GM21619 (cell line): ENCODE results near the gene SNAPIN.
"Not testable (repeated sequence)": the region's sequence is repeated elsewhere in the genome, so short reads cannot be mapped to it uniquely, and the experiment has no call there.

Experiments used
- ATAC-seq: cut with Tn5 transposase; IDR thresholded peaks from one replicate; pipeline ENCODE4 v1.9.1; 2021; ENCODE audit not compliant: unreplicated experiment

SNAPIN gene

DNA sequence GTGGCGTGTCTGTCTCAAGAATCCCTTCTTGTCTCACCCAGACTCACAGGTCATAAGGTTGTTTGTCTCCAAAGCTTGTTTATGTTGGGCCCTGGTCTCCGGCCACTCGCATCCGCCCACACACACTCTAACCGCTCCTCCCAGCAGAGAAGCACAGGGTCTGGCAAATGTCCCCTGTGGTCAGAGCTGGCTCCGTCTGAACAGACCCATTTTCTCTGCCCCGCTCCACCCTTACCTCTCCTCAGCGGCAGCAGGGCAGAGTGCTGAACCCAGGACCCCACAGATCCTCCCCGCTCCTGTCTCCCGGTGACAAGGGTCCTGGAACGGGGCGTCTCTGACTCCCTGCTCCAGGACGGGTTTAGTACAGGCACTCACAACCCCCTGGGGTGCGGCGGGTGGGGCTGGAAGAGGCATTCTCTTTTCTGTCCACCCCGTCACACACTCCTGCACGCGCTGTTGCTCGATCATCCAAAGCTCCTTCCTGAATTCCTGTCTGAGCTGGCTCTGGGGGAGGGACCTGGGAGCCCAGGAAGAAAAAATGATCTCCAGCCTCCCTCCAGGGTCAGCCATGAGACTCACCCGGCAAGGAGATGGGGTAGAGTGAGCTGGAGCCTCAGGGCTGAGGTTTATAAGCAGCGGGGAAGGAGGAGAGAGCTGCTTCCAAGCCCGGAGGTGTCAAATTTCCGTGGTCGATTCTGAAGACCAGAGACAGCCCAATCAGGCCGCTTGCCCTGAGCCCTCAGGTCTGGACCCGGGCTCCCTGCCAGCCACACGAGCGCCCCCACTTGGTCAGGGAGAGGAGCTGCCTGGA lies 31.4 kb upstream of the SNAPIN start, which contains the start of gene S100A13:
S100A13 (minus strand) TSS at position 602 of the 811 bp plus-strand sequence. CDS start 1,033 bp downstream, outside the sequence.
- no peak for ATAC-seq

DNA sequence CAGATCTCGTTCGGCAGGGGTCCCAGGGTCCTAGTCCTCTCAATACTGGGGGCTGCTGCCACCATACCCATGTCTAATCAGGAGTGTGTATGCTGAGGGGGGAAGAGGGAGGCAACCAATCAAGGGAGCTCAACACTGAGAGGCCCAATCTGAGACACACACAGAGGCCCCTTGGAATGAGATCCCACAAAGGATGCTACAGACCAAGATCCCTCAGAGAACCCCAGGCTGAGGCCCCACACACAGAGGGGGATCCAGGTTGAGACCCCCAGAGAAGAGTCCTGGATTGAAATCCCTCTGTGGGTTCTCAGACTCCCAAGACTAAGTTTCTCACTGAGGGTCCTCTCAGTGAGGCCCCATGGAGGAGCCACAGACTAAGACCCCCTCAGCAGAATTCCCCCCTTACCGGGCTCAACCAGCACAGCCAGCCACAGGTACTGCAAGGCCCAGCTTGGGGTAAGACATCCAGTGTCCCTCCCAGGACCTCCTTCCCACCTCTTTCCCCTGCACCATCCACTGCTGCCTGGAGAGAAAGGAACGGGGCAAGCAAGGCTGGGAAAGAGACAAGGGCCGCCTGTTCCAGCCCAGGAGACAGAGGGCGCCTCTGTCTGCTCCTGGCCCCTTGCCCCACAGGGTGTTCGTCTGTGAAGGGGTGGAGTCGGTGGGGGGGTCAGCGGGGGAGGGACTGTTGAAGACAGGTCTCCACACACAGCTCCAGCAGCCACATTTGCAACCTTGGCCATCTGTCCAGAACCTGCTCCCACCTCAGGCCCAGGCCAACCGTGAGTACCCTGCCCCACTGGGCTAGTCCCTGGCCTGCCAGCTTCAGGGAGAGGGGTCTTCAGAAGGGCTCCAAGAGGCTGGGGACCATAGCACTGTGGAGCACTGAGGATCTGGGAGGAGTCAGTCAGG lies 30.5 kb upstream of the SNAPIN start, which contains the start of gene S100A1:
S100A1 (plus strand) TSS at position 720 of the 912 bp plus-strand sequence. CDS start 2,088 bp downstream, outside the sequence.
- no peak for ATAC-seq

DNA sequence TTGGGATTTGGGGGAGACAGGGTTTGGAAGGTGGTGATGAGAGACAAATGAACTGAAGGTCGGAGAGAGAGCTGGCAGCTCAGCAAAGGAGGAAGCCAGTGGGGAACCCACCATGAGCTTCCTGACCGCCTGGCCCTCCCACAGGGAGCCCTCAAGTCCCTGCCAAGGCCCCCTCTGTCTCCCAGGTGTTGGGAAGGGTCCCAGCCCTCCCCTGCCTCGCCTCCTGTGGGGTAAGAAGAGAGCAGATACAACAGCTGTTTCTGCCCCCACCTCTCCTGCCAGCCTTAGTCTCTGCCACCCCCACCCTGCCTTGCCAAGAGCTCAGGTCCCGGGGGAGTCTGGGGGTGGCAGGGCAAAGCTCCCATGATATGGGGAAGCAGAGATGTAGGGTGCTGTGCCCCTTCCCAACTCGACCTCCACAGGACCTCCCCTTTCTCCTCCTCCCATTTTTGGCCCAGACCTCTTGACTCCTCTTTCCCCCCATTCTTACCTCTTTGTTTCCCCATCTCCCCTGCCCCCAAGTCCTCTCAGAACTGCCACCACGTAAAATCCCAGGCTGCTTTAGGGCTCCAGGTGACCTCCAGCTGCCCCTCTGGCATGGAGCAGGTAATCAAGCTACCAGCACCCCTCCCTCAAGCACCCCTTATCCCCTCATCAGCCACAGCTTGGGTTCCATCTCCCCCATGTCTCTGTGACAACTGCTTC lies 29.7 kb upstream of the SNAPIN start:
- no peak for ATAC-seq

DNA sequence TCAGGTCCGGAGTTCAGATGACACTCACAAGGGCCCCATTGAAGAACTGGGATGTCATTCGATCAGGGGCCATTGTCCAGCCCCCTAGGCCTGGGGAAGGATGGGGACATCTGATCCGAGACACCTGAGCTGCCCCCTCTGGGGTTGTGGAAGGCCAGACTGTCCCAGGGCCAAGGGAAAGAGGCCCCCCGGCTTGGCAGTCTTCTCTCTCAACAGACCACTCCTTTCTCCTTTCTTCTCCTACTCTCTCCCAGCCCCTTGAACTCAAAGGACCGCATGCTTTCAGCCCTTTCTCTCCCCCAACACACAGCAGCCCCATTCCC lies 29.2 kb upstream of the SNAPIN start:
- ATAC-seq: no peak

GRCh38 chr1:153629971-153630370 lies 28.5 kb upstream of the SNAPIN start:
- no peak for ATAC-seq

- ATAC-seq: no peak
Observed at GRCh38 chr1:153630384-153630783, 28.1 kb upstream of the SNAPIN start.

GRCh38 chr1:153631047-153632022 lies 27.2 kb upstream of the SNAPIN start:
- no peak for ATAC-seq

GRCh38 chr1:153633161-153633753 lies 25.2 kb upstream of the SNAPIN start:
- peak; percentile 1 for ATAC-seq

- peak; percentile 89 for ATAC-seq
Observed at GRCh38 chr1:153633754-153634665, 24.5 kb upstream of the SNAPIN start, which contains the start of gene CHTOP. Gene CHTOP (plus strand): TSS chr1:153634066. CDS start chr1:153636589, 2,523 bp downstream.

DNA sequence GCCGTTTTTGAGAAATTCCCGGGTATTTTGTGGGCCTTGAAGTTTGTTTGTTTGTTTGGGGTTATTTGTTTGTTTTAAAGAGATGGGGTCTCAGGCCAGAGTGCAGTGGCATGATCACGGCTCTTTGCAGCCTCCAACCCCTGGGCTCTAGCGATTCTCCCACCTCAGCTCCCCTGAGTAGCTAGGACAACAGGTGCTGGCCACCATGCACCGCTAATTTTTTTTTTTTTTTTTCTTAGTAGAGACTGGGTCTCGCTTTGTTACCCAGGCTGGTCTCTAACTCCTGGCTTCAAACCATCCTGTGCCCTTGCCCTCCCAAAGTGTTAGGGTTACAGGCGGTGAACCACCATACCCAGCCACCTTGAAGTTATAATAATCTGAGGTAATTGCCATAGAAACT lies 22.6 kb upstream of the SNAPIN start:
- no peak for ATAC-seq

DNA sequence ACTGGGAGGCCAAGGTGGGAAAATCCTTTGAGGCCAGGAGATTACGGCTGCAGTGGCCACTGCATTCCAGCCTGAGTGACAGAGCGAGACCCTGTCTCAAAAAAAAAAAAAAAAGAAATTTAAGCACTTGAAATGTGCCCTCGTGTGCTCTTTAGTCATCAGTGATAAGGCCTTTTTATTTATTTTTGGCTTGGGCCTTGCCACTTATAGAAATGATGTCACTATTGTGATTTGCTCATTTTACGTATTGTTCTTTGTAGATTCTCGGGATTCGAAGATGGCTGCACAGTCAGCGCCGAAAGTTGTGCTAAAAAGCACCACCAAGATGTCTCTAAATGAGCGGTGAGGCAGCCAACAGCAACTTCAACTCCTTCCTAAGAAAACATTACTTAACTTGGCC lies 22.2 kb upstream of the SNAPIN start:
- ATAC-seq: no peak

DNA sequence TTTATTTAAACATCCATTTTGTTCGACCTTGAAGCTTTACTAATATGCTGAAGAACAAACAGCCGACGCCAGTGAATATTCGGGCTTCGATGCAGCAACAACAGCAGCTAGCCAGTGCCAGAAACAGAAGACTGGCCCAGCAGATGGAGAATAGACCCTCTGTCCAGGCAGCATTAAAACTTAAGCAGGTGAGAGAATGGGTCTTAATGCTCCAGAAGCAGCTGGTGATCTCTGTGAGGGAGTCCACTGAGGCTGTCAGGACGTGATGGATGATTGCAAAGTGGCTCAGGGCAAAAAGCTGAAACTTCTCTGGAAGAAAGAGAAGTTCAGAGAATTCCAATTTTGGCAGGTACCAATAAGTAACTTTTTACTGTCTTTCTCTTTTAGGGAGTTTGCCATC lies 20.2 kb upstream of the SNAPIN start:
- ATAC-seq: no peak

- no peak for ATAC-seq
Observed at GRCh38 chr1:153639280-153639679, 19.2 kb upstream of the SNAPIN start.

DNA sequence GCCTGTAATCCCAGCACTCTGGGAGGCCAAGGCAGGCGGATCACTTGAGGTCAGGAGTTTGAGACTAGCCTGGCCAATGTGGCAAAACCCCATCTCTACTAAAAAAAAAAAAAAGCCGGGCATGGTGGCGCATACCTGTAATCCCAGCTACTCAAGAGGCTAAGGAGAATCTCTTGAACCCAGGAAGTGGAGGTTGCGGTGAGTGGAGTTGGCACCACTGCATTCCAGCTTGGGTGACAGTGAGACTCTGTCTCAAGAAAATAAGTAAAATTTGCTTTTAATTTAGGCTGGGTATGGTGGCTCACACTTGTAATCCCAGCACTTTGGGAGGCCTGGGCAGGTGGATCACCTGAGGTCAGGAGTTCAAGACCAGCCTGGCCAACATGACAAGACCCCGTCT lies 18.3 kb upstream of the SNAPIN start:
- not testable (repeated sequence) for ATAC-seq

DNA sequence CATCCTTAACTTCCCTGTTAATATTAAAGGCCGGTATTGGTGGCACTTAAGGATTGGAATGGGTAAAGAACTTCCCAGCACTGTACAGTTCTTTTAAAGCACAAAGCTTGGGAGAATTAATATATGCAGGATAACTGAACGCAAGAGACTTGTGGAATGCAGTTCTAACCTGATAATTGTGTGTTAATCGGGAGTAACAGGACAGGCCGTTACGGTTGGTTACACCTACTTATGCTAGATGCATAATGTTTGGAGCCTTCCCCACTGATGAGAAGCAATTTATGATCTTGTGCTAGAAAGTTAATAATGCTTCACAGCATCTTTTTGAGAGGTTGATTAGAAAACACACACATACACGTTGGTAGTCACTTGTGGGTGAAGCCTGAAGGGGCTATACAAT lies 17.6 kb upstream of the SNAPIN start:
- ATAC-seq: no peak

- no peak for ATAC-seq
Observed at GRCh38 chr1:153642161-153642560, 16.3 kb upstream of the SNAPIN start.

GRCh38 chr1:153643100-153643499 lies 15.4 kb upstream of the SNAPIN start:
- ATAC-seq: no peak

DNA sequence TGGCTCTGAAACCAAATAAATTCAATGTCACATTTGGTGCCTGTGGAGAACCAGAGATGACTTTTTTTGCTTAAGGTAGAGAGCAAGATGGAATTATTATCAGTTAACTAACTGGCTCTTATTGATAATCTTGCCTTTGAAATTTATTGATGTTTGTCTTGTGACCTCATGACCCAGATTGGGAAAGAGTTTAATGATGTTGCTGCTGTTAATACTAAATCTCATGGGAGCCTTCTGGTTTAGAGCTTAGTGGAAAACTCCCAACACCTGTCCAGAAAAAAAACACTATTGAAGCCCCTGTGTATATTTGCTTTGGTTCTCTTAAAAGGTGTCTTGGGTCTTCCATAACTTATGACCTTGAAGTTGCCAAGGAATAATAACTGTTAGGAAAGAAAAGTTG lies 14.7 kb upstream of the SNAPIN start:
- no peak for ATAC-seq
